Measurements from ENCODE around the gene DMBX1.

- TF ChIP-seq, protein P1, sequence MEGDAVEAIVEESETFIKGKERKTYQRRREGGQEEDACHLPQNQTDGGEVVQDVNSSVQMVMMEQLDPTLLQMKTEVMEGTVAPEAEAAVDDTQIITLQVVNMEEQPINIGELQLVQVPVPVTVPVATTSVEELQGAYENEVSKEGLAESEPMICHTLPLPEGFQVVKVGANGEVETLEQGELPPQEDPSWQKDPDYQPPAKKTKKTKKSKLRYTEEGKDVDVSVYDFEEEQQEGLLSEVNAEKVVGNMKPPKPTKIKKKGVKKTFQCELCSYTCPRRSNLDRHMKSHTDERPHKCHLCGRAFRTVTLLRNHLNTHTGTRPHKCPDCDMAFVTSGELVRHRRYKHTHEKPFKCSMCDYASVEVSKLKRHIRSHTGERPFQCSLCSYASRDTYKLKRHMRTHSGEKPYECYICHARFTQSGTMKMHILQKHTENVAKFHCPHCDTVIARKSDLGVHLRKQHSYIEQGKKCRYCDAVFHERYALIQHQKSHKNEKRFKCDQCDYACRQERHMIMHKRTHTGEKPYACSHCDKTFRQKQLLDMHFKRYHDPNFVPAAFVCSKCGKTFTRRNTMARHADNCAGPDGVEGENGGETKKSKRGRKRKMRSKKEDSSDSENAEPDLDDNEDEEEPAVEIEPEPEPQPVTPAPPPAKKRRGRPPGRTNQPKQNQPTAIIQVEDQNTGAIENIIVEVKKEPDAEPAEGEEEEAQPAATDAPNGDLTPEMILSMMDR (IDR thresholded peaks at IDR 0.05) = no peak
- TF ChIP-seq EZH2 (IDR thresholded peaks at IDR 0.05; ENCODE audit: borderline replicate concordance, insufficient read depth, low read depth, low read length, poor library complexity, severe bottlenecking) = no peak
These were observed 45.2 kb upstream of the DMBX1 start for GRCh38 chr1:46444466-46444865.
